Fibroblast of lung (primary cell): ENCODE results near the gene YKT6. TPM values are rescaled to one million over a fixed set of nuclear protein-coding genes. Genes with fewer than 3 reads are reported as not detected.

Experiments
- DNase-seq, 2 donors: peaks; one replicate each; pipeline versions ENCODE4 v3.0.0 to v3.0.0-alpha.2; 2010; ENCODE audit warnings: low read depth in 2 of 2
- H2AFZ ChIP-seq: 2 replicates; pipeline ENCODE4 v1.5.1; 2012; ENCODE audit warnings: low read length, control low read depth, inconsistent platforms
- H3K27ac ChIP-seq: 2 replicates; pipeline ENCODE4 v1.5.1; 2011; ENCODE audit warnings: low read length, control low read depth; ENCODE audit not compliant: insufficient read depth
- H3K27me3 ChIP-seq: 2 replicates; pipeline ENCODE4 v1.5.1; 2011; ENCODE audit warnings: mild to moderate bottlenecking, low read length; ENCODE audit not compliant: control insufficient read depth, insufficient read depth
- H3K36me3 ChIP-seq: 2 replicates; pipeline ENCODE4 v1.5.1; 2011; ENCODE audit warnings: low read length; ENCODE audit not compliant: control insufficient read depth, insufficient read depth
- H3K4me1 ChIP-seq: 2 replicates; pipeline ENCODE4 v1.5.1; 2011; ENCODE audit warnings: low read length; ENCODE audit not compliant: control insufficient read depth, insufficient read depth; ENCODE audit errors: extremely low read depth
- H3K4me2 ChIP-seq: 2 replicates; pipeline ENCODE4 v1.5.1; 2011; ENCODE audit warnings: low read length, control low read depth; ENCODE audit not compliant: insufficient read depth; ENCODE audit errors: extremely low read depth
- H3K4me3 ChIP-seq, 4 experiments: fragments of 200-600 bp in 1 of 4; sonication (generic) in 1 of 4; replicated peaks in 1 of 4; 2 replicates each; pipeline ENCODE4 v1.5.1; 2011 to 2016; ENCODE audit warnings: low read length in 4 of 4, low read depth in 3 of 4, mild to moderate bottlenecking in 3 of 4, control low read depth in 2 of 4, inconsistent platforms in 1 of 4, mixed read lengths in 1 of 4; ENCODE audit not compliant: insufficient read depth in 1 of 4; ENCODE audit errors: control extremely low read depth in 1 of 4
- H3K79me2 ChIP-seq: 2 replicates; pipeline ENCODE4 v1.5.1; 2012; ENCODE audit warnings: mild to moderate bottlenecking, low read length, inconsistent platforms; ENCODE audit not compliant: control insufficient read depth, insufficient read depth
- H3K9ac ChIP-seq: 2 replicates; pipeline ENCODE4 v1.5.1; 2011; ENCODE audit warnings: mild to moderate bottlenecking, low read length, control low read depth; ENCODE audit not compliant: insufficient read depth
- H3K9me3 ChIP-seq: 2 replicates; pipeline ENCODE4 v1.5.1; 2012; ENCODE audit warnings: low read depth, low read length; ENCODE audit not compliant: control insufficient read depth, insufficient read depth
- H4K20me1 ChIP-seq: 2 replicates; pipeline ENCODE4 v1.5.1; 2011; ENCODE audit warnings: low read length; ENCODE audit not compliant: control insufficient read depth, insufficient read depth; ENCODE audit errors: extremely low read depth
- CTCF ChIP-seq, 2 donors: IDR thresholded peaks in 1 of 2; conservative IDR thresholded peaks in 1 of 2; 1 replicate in 1 of 2; 2 replicates in 1 of 2; pipeline ENCODE4 v1.5.1; 2011 to 2012; ENCODE audit warnings: low read length in 2 of 2, control low read depth in 1 of 2, inconsistent platforms in 1 of 2, low read depth in 1 of 2, mild to moderate bottlenecking in 1 of 2
- EZH2 ChIP-seq: IDR thresholded peaks from 2 replicates; pipeline ENCODE4 v1.5.1; 2012; ENCODE audit warnings: low read length, control low read depth, mild to moderate bottlenecking; ENCODE audit errors: missing control alignments
- polyA plus RNA-seq, 2 donors: library from polyadenylated mRNA; depleted of rRNA in 1 of 2; stranded (reverse) in 1 of 2; unstranded in 1 of 2; fragments of >200 nt; gene quantifications; 2 replicates each; pipeline ENCODE4 v1.2.1, GENCODE V29; 2011 to 2012; ENCODE audit warnings: missing spikeins in 1 of 2
- total RNA-seq: library from RNA; depleted of rRNA; stranded (reverse); fragments of >200 nt; gene quantifications from 2 replicates; pipeline ENCODE4 v1.2.1, GENCODE V29; 2014

Gene YKT6
- total and polyA plus RNA-seq, 2 donors (not counting 1 experiment from before 2014, with no cell fraction given): 90.0 to 99.0 TPM

GRCh38 chr7:44235066-44235465 is 34.3 kb downstream of the YKT6 start:
- Histone ChIP-seq H3K4me3 (no peak overlapping the region), H2AFZ (no peak overlapping the region), H4K20me1 (no peaks in the 10 kb centered on the region), H3K9me3 (no peaks in the 10 kb centered on the region), H3K4me1 (no peaks in the 10 kb centered on the region), H3K36me3 (no peaks in the 10 kb centered on the region), H3K9ac (no peak overlapping the region), H3K4me2 (no peak overlapping the region), H3K27ac (no peak overlapping the region), H3K27me3 (no peaks in the 10 kb centered on the region), H3K79me2 (no peaks in the 10 kb centered on the region)
- TF ChIP-seq EZH2 (no peak), CTCF (conservative IDR thresholded peaks at IDR 0.05 in 1 of 2, IDR thresholded peaks at IDR 0.05 in 1 of 2; ENCODE audit: low read depth in 1 of 2, low read length in 2 of 2) (no peak)
- no peak for DNase-seq

- Histone ChIP-seq H3K79me2 (no peaks in the 10 kb centered on the region), H3K27ac (no peak overlapping the region), H3K9me3 (no peaks in the 10 kb centered on the region), H4K20me1 (no peaks in the 10 kb centered on the region), H3K4me1 (no peaks in the 10 kb centered on the region), H3K4me3 (no peak overlapping the region), H3K9ac (no peak overlapping the region), H3K4me2 (no peak overlapping the region), H2AFZ (no peak overlapping the region), H3K36me3 (no peaks in the 10 kb centered on the region), H3K27me3 (no peaks in the 10 kb centered on the region)
- no peak for TF ChIP-seq EZH2
- no peak for TF ChIP-seq CTCF (conservative IDR thresholded peaks at IDR 0.05 in 1 of 2, IDR thresholded peaks at IDR 0.05 in 1 of 2; ENCODE audit: low read depth in 1 of 2, low read length in 2 of 2)
- DNase-seq: no peak
Measured at GRCh38 chr7:44235582-44236332, 35.0 kb downstream of the YKT6 start.

GRCh38 chr7:44236333-44236728 is 35.6 kb downstream of the YKT6 start:
- Histone ChIP-seq H3K4me2 (no peak overlapping the region), H3K27me3 (no peaks in the 10 kb centered on the region), H3K36me3 (no peaks in the 10 kb centered on the region), H3K79me2 (no peaks in the 10 kb centered on the region), H3K27ac (no peak overlapping the region), H3K9me3 (no peaks in the 10 kb centered on the region), H2AFZ (no peak overlapping the region), H3K4me3 (no peak overlapping the region), H4K20me1 (no peaks in the 10 kb centered on the region), H3K4me1 (no peaks in the 10 kb centered on the region), H3K9ac (no peak overlapping the region)
- TF ChIP-seq CTCF (conservative IDR thresholded peaks at IDR 0.05 in 1 of 2, IDR thresholded peaks at IDR 0.05 in 1 of 2; ENCODE audit: low read depth in 1 of 2, low read length in 2 of 2): no peak
- TF ChIP-seq EZH2: no peak
- DNase-seq: no peak
